Skeletal muscle tissue (tissue), 5 donors: Measurements from ENCODE around the gene G6PD. TPM values are rescaled to one million over a fixed set of nuclear protein-coding genes. Genes with fewer than 3 reads are reported as not detected.

Source experiments
- H3K27ac ChIP-seq: one replicate; pipeline ENCODE4 v1.7.0; 2013; ENCODE audit warnings: mild to moderate bottlenecking, low read depth, low read length, inconsistent platforms
- H3K27me3 ChIP-seq, 3 donors: one replicate each; pipeline ENCODE4 v1.7.0; 2013; ENCODE audit warnings: low read length in 3 of 3; ENCODE audit not compliant: control insufficient read depth in 3 of 3, insufficient read depth in 3 of 3
- H3K36me3 ChIP-seq, 3 donors: one replicate each; pipeline ENCODE4 v1.7.0; 2013; ENCODE audit warnings: low read length in 3 of 3; ENCODE audit not compliant: control insufficient read depth in 3 of 3, insufficient read depth in 3 of 3
- H3K4me1 ChIP-seq, 3 donors: one replicate each; pipeline ENCODE4 v1.7.0; 2013; ENCODE audit warnings: low read length in 3 of 3, mild to moderate bottlenecking in 3 of 3; ENCODE audit not compliant: control insufficient read depth in 3 of 3, insufficient read depth in 3 of 3
- H3K4me3 ChIP-seq, 3 donors: one replicate each; pipeline ENCODE4 v1.7.0; 2013; ENCODE audit warnings: low read length in 3 of 3
- H3K9ac ChIP-seq, 3 donors: one replicate each; pipeline ENCODE4 v1.7.0; 2013; ENCODE audit warnings: low read length in 3 of 3, mild to moderate bottlenecking in 3 of 3, moderate library complexity in 2 of 3, low read depth in 1 of 3
- H3K9me3 ChIP-seq, 3 donors: one replicate each; pipeline ENCODE4 v1.7.0; 2013; ENCODE audit warnings: low read length in 3 of 3; ENCODE audit not compliant: control insufficient read depth in 3 of 3
- small RNA-seq: library from RNA; depleted of rRNA; stranded (forward); fragments of <200 nt; gene quantifications from one replicate; pipeline ENCODE3, GENCODE V24; 2014
- total RNA-seq: library from RNA; depleted of rRNA; stranded (reverse); fragments of >200 nt; gene quantifications from one replicate; pipeline ENCODE4 v1.2.3, GENCODE V29; 2014
- donor health status: Osteomylitis.

The G6PD gene
- total RNA-seq, 1 donor from 2014 or later, result 10.4 TPM

DNA sequence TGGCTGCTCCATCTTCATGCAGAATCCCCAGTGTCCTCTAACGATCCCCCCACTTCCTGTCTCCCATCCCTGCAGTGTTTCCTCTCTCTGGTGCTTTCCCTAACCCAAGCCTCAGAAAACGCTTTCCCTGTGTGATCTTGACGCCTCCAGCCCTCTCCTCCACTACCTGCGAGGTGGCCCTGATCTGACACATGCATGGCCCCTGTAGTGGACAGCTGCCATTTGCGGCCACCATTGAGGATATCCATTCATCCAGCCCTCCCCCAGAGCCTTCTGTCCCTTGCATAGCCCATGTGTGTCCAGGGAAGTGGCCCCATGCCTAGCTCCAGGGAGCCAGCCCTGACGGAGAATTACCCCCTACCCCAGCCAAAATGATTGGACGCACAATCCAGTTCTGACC is 63.3 kb downstream of the G6PD start:
- Histone ChIP-seq H3K9ac (no peak overlapping the region), H3K36me3 (peaks cover 8 to 14% (median 8%) of the 10 kb centered on the region in 3 donors), H3K27me3 (no peaks in the 10 kb centered on the region), H3K9me3 (no peaks in the 10 kb centered on the region), H3K27ac (no peak overlapping the region), H3K4me1 (peaks cover 13 to 42% (median 29%) of the 10 kb centered on the region in 3 donors), H3K4me3 (no peak overlapping the region)

DNA sequence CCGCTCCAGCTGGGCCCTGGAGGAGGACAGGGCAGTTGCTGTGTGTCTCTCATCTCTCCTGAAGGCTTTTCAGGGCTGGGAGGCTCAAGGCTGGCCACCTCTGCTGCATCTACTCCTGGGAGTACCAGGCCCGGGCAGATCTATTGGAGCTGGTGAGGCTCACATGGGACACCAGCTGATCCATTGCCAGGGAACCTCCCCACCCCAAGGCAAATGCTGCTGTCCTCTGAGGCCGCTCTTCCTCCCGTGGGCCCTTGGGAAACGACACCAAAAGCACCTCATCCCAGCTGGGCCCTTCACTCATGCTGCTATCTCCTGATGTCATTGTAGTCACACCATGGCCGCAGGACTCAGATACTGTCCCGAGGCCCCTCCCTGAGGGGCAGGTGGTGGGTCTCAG is 63.9 kb downstream of the G6PD start:
- H3K4me1 ChIP-seq, result peaks cover 18 to 48% (median 32%) of the 10 kb centered on the region in 3 donors
- no peak overlapping the region for H3K4me3 ChIP-seq
- no peak overlapping the region for H3K9ac ChIP-seq
- no peaks in the 10 kb centered on the region for H3K9me3 ChIP-seq
- no peak overlapping the region for H3K27ac ChIP-seq
- no peaks in the 10 kb centered on the region for H3K27me3 ChIP-seq
- peaks cover 8 to 13% (median 8%) of the 10 kb centered on the region in 3 donors for H3K36me3 ChIP-seq

DNA sequence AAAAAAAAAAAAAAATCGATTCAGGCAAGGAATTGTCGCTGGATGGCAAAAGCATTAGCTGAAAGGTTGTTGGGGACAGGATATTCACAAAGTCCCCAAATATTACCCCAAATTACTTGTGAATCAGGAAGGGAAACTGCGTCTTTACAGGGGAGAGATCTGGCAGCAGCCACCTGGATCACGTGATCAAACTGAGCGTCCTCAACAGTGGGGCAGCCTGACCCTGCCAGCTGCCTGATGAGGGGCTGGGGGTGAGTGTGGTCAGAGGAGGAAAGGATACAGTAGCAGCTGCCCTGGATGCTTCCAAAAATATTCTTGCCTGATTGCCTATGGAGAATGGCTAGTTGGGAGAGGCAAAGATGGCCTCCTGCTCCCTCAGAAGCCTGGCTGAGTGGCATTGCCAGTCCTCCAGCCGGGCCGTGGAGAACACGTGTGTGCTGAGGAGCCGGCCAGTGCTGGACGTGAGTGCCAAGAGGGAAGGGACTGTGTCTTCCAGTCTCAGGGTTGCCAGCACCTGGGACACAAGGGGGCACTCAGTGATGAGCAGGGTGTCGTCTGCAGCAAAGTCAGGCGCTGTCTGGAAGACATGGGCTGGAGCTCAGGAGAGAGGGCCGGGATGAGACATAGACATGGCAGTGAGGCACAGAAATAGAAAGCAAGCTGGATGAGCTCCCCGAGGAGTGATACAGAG is 64.6 kb downstream of the G6PD start:
- no peak overlapping the region for H3K4me3 ChIP-seq
- H3K9ac ChIP-seq, result no peak overlapping the region
- H3K9me3 ChIP-seq, result no peaks in the 10 kb centered on the region

More for the DNA sequence above, 64.6 kb downstream of the G6PD start:
- Histone ChIP-seq H3K27ac (no peak overlapping the region), H3K36me3 (peaks cover 4 to 9% (median 8%) of the 10 kb centered on the region in 3 donors), H3K4me1 (peaks cover 18 to 48% (median 31%) of the 10 kb centered on the region in 3 donors), H3K27me3 (no peaks in the 10 kb centered on the region)

Small RNAs within 50 kb of the gene (small RNA-seq; reads per million reads assigned to genes)
- not detected for gene RN7SL697P

Other genes with a start within 250 kb of the G6PD start
- gene FLNA, start 172.2 kb downstream of the G6PD start, total RNA-seq, result 331 TPM
- 10.4 TPM for gene EMD, start 167.6 kb downstream of the G6PD start, total RNA-seq
- gene RPL10, start 148.5 kb downstream of the G6PD start, total RNA-seq, result 4,963 TPM
- gene DNASE1L1, start 137.6 kb downstream of the G6PD start, total RNA-seq, result 47.0 TPM
- gene TAFAZZIN, start 135.3 kb downstream of the G6PD start, total RNA-seq, result 7.3 TPM
- 24.5 TPM for gene ATP6AP1, start 118.2 kb downstream of the G6PD start, total RNA-seq
- 35.5 TPM for gene GDI1, start 109.7 kb downstream of the G6PD start, total RNA-seq
- 16.7 TPM for gene FAM50A, start 102.7 kb downstream of the G6PD start, total RNA-seq
- gene PLXNA3, start 88.6 kb downstream of the G6PD start, total RNA-seq, result 9.9 TPM
- 12.0 TPM for gene LAGE3, start 67.6 kb downstream of the G6PD start, total RNA-seq
- 35.0 TPM for gene UBL4A, start 60.2 kb downstream of the G6PD start, total RNA-seq
- 3.1 TPM for gene SLC10A3, start 56.2 kb downstream of the G6PD start, total RNA-seq
- gene FAM3A, start 30.6 kb downstream of the G6PD start, total RNA-seq, result 15.7 TPM
- 6.8 TPM for gene IKBKG, start 774 bp upstream of the G6PD start, total RNA-seq
- gene CTAG1A, start 38.3 kb upstream of the G6PD start, total RNA-seq, result not detected
- gene CTAG1B, start 72.4 kb upstream of the G6PD start, total RNA-seq, result not detected
- not detected for gene CTAG2, start 106.7 kb upstream of the G6PD start, total RNA-seq
- gene GAB3, start 204.2 kb upstream of the G6PD start, total RNA-seq, result 5.7 TPM
- 18.3 TPM for gene DKC1, start 216.0 kb upstream of the G6PD start, total RNA-seq